Measurements from ENCODE around the gene TAS2R8.
"Not testable (repeated sequence)": the region's sequence is repeated elsewhere in the genome, so short reads cannot be mapped to it uniquely, and the experiment has no call there.

Gene TAS2R8

GRCh38 chr12:10807186-10807585 is at the start of gene TAS2R8:
Gene TAS2R8, minus strand, starts transcription at chr12:10807286. Its CDS starts 306 bp downstream, at chr12:10806980.
- no peak for DNase-seq

- no peak for DNase-seq
Observed at GRCh38 chr12:10855807-10856206, 48.7 kb upstream of the TAS2R8 start.

- DNase-seq = no peak
Observed at GRCh38 chr12:10853776-10854175, 46.7 kb upstream of the TAS2R8 start.

GRCh38 chr12:10851243-10851858 is 44.3 kb upstream of the TAS2R8 start:
- DNase-seq = no peak

GRCh38 chr12:10849425-10849878 is 42.4 kb upstream of the TAS2R8 start, which contains the start of gene PRR4:
Gene PRR4, minus strand, starts transcription at chr12:10849475. Its CDS starts 38 bp downstream, at chr12:10849437.
- no peak for DNase-seq

GRCh38 chr12:10847744-10848143 is 40.7 kb upstream of the TAS2R8 start:
- DNase-seq = no peak

GRCh38 chr12:10842862-10843261 is 35.8 kb upstream of the TAS2R8 start:
- no peak for DNase-seq

- no peak for DNase-seq
Observed at GRCh38 chr12:10838461-10838860, 31.4 kb upstream of the TAS2R8 start.

- DNase-seq = no peak
Observed at GRCh38 chr12:10829994-10830393, 22.9 kb upstream of the TAS2R8 start.

- DNase-seq = no peak
Observed at GRCh38 chr12:10826258-10826657, 19.2 kb upstream of the TAS2R8 start, which contains the start of gene TAS2R10. Gene TAS2R10, minus strand, starts transcription at chr12:10826358. Its CDS starts 89 bp downstream, at chr12:10826269.

GRCh38 chr12:10824957-10825356 is 17.9 kb upstream of the TAS2R8 start:
- no peak for DNase-seq

- DNase-seq = no peak
Observed at GRCh38 chr12:10811883-10812536, 4.9 kb upstream of the TAS2R8 start.

- DNase-seq = no peak
Observed at GRCh38 chr12:10810068-10810467, 3.0 kb upstream of the TAS2R8 start, which contains the start of gene TAS2R9. Gene TAS2R9, minus strand, starts transcription at chr12:10810168. Its CDS starts 93 bp downstream, at chr12:10810075.

GRCh38 chr12:10802587-10802986 is 4.5 kb downstream of the TAS2R8 start, which contains the start of gene TAS2R7:
Gene TAS2R7, minus strand, starts transcription at chr12:10802627. Its CDS starts 57 bp downstream, at chr12:10802570.
- no peak for DNase-seq

GRCh38 chr12:10801741-10802140 is 5.3 kb downstream of the TAS2R8 start:
- DNase-seq = no peak

- no peak for DNase-seq
Observed at GRCh38 chr12:10794222-10794621, 12.9 kb downstream of the TAS2R8 start.

GRCh38 chr12:10791769-10792168 is 15.3 kb downstream of the TAS2R8 start:
- DNase-seq = not testable (repeated sequence)

- no peak for DNase-seq
Observed at GRCh38 chr12:10783252-10783651, 23.8 kb downstream of the TAS2R8 start.

- no peak for DNase-seq
Observed at GRCh38 chr12:10779103-10779502, 28.0 kb downstream of the TAS2R8 start.

- DNase-seq = no peak
Observed at GRCh38 chr12:10771132-10771733, 35.9 kb downstream of the TAS2R8 start.

GRCh38 chr12:10759657-10760056 is 47.4 kb downstream of the TAS2R8 start:
- no peak for DNase-seq

GRCh38 chr12:10756194-10756593 is 50.9 kb downstream of the TAS2R8 start:
- DNase-seq = no peak
